Measurements from ENCODE around the gene NCOR1. TPM values are rescaled to one million over a fixed set of nuclear protein-coding genes. Genes with fewer than 3 reads are reported as not detected.

Gene NCOR1
- total and polyA plus RNA-seq, 9 of the 15 experiments (the other 6 are each of a cell fraction or from before 2014, with no cell fraction given): 20.2 to 66.5 (median 50.9) TPM

GRCh38 chr17:16019347-16019746 lies 196.0 kb downstream of the NCOR1 start:
- DNase-seq (ENCODE audit: extremely low read depth in 1 of 4, low spot score in 3 of 4) (no peak), ATAC-seq (no peak), FAIRE-seq (no peak)
- H4K20me1 ChIP-seq (replicated peaks; ENCODE audit: control insufficient read depth, insufficient read depth, low read length): no peaks in the 10 kb centered on the region
- H3K27me3 ChIP-seq (ENCODE audit: control insufficient read depth in 2 of 2, insufficient read depth in 2 of 2, low read length in 2 of 2): no peaks in the 10 kb centered on the region
- H3K9me3 ChIP-seq (replicated peaks; ENCODE audit: control insufficient read depth, insufficient read depth, low read depth, low read length): no peaks in the 10 kb centered on the region
- in situ Hi-C loops (cut with MboI) (no loop called here), intact Hi-C loops (cut with micrococcal nuclease) (no loop called here)
- peaks cover 60% of the 10 kb centered on the region for H3K36me3 ChIP-seq (ENCODE audit: control insufficient read depth, insufficient read depth, low read length)
- BruUV-seq (replicated peaks): no TSS peak
- H3K9me1 ChIP-seq (ENCODE audit: control insufficient read depth, insufficient read depth, low read length): no peaks in the 10 kb centered on the region
- H3K9ac ChIP-seq (ENCODE audit: insufficient read depth in 1 of 2, low read depth in 2 of 2, low read length in 2 of 2): no peak overlapping the region
- no peak overlapping the region for H3K27ac ChIP-seq (ENCODE audit: extremely low read depth, low read depth, low read length)
- H3K4me3 ChIP-seq: no peak overlapping the region
- ChIA-PET CTCF (ENCODE audit: low intra/inter-chr PET ratio) (no interaction called here), POLR2A (no interaction called here)
- H2AFZ ChIP-seq (ENCODE audit: low read depth, low read length): no peak overlapping the region
- H3K4me1 ChIP-seq (replicated peaks in 1 of 2; ENCODE audit: control insufficient read depth in 2 of 2, insufficient read depth in 2 of 2, low read length in 2 of 2): no peaks in the 10 kb centered on the region
- no peak overlapping the region for H3K4me2 ChIP-seq (ENCODE audit: insufficient read depth, low read length)
- H3K79me2 ChIP-seq (ENCODE audit: control insufficient read depth, insufficient read depth, low read length): peaks cover 12% of the 10 kb centered on the region; the same call in 2 of the 3 replicates
- WGBS (ENCODE audit: insufficient coverage, low coverage, missing lambda C conversion rate): 100% methylated on average over 1 of the region's 1 CpG
- no peak for TF ChIP-seq SRSF7 (optimal IDR thresholded peaks at IDR 0.05; ENCODE audit: low read depth, low read length)
- TF ChIP-seq RFX5 (IDR thresholded peaks at IDR 0.05; ENCODE audit: low read depth, low read length): no peak
- TF ChIP-seq MGA (IDR thresholded peaks at IDR 0.05): no peak
- TF ChIP-seq ZNF184 (CRISPR knock-in tag; IDR thresholded peaks at IDR 0.05): no peak
- TF ChIP-seq YY1 (IDR thresholded peaks at IDR 0.05; ENCODE audit: borderline replicate concordance in 1 of 3, control insufficient read depth in 1 of 3, extremely low read depth in 1 of 3, insufficient read depth in 3 of 3, insufficient read length in 1 of 3, insufficient replicate concordance in 2 of 3, low read depth in 1 of 3, low read length in 2 of 3): no peak
- no peak for TF ChIP-seq THAP7 (CRISPR knock-in tag; IDR thresholded peaks at IDR 0.05)
- TF ChIP-seq SFPQ (IDR thresholded peaks at IDR 0.05; ENCODE audit: low read depth, low read length): no peak
- TF ChIP-seq ZFP36 (IDR thresholded peaks at IDR 0.05; ENCODE audit: low read depth, low read length, partially characterized antibody): no peak
